ELF-1 (cell line): ENCODE measurements around the gene C1orf52.

Source experiments
- DNase-seq: peaks from one replicate; pipeline ENCODE4 v3.0.0-alpha.2; 2016; ENCODE audit warnings: low read depth, low spot score

C1orf52 gene

DNA sequence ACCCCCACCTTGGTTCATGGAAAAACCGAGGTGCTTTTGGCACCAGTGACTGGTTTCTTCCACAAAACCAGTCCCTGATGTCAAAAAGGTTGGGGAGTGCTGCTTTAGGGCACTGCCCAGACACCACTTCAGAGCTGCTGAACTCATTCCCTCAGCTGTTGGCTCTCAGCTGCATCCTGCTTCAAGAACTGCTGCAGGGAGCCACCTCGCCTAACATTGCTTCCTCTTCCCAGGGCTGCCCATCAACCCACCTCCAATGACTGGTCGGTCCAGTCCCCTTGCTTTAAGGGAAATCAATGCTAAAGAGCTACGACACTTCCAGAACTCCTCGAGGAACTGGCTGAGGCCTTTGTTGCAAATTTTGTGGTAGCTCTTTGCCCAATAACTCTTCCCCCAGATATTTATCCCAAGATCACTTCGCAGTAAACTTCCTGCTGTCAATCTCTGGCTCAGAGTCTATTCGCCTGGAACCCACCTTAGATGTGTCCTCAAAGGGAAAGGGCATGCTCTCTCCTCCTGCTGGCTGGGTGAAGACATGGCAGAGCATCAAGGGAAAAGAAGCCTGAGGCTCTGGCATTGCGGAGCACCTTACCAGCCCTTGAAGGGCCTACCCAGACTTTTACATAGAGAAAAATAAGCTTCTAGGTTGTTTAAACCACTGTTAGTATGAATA lies 29.0 kb downstream of the C1orf52 start:
- peak; percentile 67 for DNase-seq

DNA sequence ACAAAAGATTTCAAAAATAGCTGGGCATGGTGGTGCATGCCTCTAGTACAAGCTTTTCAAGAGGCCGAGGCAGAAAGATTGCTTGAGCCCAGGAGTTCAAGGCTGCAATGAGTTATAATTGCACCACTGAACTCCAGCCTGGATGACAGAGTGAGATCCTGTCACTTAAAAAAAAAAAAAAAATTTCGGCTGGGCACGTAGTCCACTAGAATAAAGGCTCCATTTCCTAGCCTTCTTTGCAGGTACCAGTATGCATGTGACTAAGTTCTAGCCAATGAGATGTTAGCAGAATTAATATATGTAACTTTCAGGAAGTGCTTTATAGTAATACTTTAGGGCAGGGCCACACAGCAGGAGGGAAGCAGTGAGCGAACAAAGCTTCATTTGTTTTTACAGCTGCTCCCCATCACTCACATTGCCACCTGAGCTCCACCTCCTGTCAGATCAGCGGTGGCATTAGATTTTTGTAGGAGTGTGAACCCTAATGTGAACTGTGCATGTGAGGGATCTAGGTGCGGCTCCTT lies 29.8 kb downstream of the C1orf52 start:
- DNase-seq, result no peak

DNA sequence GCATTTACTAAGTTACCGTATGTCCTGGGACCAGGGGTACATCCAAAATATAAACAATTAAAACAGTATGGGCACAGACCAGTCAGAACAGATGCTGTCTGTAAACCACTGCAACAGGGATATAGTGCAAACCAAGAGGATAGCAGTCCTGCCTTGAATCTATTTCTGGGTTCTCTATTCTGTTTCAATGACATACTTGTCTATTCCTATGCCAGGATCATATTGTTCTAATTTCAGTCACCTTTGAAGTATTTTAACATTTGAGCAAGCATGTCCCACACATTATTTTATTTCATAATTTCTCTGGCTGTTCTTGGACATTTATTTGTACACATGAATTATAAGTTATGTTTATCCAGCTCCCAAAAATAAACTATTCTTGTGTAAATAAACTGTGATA lies 30.5 kb downstream of the C1orf52 start:
- no peak for DNase-seq

DNA sequence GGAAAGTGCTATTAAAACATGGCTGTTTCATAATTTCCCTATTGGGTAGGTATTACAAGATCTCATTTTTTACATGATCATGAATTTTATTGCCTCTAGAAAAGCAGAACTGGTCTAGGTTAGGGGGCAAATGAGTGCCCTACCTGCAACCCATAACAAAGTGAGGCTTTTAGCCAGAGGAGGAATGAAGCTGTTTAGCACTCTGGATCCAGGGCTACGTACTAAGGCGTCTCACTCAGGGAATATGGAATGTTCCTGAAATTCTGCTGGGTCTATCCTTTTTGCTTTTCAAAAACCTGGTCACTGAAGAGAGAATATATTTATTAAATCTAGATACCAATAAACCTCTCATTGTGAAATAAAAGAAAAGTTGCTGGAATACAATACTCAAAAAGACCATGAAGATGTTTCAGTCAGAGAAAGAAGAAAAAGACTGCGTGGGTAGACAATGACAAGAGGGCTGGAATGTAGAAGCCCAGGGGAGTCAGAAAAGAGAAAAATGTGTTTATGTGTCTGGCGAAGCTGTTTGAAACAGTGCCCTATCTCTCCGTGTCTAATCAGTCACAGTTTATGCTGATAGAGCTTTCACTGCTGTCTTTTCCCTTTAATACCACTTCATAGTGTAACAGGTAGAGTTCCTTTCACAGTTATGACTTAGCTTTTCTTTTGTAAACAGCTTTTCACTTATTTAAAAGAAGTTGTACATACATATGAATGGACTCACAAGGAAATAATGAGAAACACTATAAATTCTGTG lies 33.7 kb downstream of the C1orf52 start:
- peak; percentile 67 for DNase-seq

DNA sequence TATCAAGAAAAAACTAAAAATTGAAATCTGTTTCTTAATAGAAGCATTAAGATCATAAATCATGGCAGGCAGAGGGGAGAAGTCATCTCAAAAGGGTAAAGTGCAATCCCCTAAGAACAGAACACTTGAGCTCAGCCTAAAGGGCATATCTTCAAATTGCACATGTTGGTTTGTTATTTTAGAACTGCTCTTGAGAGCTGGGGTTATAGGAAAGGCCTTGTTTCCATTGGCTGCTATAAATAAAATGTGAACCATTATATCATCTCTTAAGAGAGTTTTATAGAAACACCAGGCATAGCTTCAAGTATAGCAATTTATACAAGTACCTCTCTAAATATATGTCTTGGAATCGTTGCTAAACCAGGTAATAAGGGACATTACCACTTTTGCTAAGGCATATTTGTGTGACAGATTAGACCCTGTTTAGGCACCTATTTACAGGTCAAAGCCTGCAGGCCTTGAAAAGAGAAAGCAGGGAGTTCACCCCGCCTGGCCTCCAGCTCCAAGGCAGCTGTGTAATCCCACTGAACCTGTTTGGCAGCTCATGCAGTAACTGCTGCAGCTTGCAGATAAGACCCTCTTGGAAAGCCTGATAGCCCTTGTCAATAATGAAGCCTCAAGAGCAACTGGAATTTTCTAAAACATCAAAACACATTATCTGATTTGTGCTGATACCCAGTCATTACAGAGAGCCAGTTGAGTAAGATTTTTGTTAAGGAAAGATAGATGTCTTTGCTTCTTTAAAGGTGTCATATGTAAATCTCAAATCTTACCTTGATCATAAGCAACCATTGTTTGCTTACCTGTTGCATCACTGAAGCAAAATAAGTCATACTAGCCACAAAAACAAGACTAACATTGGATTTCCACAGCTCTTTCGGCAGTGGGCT lies 34.5 kb downstream of the C1orf52 start:
- DNase-seq, result peak; percentile 92

DNA sequence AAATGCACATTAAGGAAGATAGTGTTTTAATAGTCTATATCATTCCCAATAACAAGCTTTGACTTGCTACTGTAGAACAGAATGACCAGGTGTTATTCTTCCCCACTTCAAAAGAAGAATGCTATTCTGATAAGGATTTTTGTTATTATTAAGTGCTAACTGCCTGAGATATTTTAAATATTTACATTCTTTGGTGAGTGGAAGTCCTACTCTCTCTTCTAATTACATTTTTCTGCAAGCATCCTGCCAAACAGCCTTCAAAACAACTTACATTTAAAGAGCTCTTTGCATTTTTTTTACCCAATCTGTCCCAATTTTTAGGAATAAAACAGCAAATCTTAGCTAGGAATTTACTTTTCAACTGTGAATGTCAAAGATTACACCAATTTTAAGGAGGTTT lies 35.2 kb downstream of the C1orf52 start:
- DNase-seq, result no peak

DNA sequence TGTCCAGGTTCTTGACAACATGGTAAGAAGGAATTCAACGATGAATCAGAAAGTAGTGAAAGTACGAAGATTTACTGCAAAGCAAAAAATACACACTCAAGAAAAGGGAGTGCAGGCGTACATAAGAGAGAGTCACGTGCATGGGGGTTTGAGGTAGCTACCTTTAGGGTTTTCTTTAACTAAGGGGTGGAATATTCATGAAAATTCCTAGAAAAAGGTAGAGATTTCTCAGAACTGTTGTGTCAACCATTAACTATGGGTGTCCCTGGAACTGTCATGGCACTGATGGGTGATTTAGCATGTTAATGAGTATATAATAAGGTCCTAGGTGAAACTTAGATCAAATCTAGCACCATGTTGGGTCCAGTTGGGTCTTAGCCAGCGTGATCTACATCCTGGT lies 36.1 kb downstream of the C1orf52 start:
- no peak for DNase-seq

DNA sequence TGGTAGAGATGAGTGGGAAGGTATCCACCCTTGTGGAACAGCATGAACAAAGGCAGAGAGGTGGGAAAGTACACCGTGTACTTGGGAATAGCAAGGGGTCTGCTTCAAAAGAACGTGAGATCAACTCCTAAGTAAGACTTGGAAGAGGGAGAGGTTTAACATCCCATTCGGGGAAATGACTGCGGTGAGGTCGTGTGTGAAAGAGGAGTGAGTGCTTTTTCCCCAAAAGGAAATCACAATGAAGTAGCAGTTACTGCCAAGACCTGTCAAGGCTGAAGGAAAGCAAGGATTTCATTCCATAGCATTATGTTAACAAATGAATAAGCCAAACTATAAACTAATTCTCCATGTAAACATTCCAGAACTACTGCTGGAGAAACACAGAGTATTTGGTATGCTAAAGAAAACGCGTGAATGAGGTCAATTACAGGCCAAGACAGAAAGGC lies 38.7 kb downstream of the C1orf52 start:
- DNase-seq, result no peak

DNA sequence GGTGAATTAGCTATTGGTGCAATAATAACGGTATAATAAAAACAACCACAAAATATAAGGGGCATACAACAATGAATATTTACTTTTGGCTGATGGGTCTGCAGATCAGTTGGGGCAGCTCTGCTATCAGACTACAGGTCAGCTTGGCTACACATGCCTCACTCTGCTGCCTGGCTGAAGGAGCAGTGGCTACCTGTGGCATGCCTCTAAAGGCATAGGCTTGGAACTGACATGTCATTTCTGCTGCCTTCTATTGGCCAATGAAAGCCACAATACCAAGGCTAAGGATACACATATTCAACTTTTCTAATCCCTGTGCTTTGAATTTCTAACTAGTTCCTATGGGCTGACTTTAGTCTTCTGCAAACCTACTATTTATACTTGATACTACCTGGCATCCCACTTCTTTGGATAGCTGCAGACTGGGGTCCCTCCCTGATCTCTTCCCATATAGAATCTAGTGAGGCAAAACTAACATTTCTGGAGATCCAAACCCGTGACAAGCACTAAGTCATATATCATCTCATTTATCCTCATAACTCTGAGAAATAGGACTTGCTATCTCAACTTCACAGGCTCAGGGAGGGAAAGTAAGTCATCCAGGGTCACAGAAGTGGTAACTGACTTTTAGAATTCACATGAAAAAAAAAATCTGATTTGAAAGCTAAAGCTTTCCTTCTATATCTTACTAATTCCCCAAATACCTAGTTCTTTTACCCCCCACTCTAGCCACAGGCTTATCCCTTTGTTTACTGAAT lies 39.4 kb downstream of the C1orf52 start:
- DNase-seq, result no peak

DNA sequence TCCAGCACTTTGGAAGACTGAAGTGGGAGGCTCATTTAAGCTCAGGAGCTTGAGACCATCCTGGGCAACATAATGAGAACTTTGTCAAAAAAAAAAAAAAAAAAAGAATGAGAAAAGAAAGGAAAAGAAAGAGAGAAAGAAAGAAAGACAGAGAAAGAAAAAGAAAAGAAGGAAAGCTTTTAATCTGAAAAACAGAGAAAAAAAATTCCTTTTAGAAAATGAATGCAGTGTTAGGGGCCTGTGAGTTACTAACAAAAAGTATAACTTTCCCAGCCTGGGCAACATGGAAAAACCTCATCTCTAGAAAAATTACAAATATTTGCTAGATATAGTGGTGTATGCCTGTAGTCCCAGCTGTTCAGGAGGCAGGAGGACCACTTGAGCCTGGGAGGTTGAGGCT lies 42.8 kb downstream of the C1orf52 start:
- DNase-seq, result no peak

DNA sequence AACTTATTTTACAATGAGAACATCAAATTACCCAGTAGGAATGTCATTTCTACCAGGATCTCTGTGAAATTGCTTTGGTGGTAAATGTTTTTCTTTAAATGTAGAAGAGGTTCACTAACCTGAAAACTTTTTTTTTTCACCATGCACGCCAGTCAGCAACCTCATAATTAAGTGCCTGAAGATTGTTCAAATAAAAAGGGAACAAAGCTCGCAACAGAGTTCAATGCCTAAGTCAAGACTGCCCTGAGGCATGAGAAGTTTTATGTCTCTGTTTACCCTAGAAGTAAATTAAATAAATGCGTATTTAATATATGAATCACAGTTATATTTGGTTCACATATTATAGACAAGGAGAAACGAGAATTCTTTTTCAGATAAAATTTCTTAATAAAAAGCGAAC lies 44.8 kb downstream of the C1orf52 start:
- DNase-seq, result no peak

DNA sequence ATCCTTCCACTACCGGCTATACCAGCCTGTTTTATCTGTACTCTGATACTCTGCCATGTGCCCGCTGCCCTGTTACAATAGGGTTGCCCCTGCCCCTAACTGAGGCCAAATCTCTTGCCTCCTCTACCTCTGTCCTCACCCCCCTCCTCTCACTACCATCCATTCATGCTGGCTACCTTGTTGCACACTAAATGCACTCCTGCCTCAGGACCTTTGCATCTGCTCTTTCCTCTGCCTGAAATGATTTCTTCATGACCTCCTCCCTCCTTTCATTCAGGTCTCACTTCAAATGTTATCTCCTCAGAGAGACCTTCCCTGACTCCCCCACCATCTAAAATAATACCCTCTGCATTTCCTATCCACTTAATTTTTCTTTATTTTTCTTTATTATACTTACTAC lies 51.0 kb downstream of the C1orf52 start:
- no peak for DNase-seq

DNA sequence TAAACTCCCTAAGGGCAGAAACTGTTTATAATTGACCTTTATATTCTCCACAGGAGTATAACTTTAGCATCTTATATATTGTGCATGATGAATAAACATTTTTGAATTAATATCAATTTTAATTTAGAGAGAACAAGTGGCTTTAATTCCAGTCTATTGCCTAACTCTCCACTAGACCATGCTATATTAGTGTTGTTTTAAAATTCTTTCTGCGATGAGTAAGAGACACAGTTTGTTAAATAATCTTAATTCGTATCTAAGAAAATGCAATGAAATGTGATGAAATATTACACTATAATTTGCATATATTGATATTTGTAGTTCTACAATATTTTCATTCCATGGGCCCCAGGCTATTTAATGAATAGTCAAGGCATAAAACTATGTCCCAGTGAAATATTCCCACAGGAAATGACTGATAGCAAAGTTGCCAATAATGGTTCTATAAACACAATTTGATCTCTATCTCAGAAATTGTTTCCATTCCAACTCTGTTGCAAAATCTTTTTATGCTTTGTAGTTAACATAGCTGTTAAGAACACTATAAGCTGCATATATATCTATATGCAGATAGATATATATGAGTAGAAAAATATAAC lies 55.8 kb downstream of the C1orf52 start:
- DNase-seq, result no peak

DNA sequence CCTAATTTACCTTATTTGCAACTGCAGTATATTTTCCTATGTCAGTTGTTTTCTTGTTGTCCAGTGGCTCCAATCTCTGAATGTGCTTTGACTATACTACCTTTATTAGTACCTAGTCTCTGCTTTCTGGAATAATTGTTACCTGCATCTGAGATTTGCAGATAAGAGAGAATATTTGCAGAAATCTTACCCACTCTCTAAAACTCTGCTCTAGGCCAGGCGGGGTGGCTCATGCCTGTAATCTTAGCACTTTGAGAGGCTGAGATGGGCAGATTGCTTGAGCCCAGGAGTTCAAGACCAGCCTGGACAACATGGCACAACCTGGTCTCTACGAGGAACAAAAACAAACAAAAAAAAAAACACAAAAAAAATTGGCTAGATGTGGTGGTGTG lies 56.6 kb downstream of the C1orf52 start:
- DNase-seq, result no peak

DNA sequence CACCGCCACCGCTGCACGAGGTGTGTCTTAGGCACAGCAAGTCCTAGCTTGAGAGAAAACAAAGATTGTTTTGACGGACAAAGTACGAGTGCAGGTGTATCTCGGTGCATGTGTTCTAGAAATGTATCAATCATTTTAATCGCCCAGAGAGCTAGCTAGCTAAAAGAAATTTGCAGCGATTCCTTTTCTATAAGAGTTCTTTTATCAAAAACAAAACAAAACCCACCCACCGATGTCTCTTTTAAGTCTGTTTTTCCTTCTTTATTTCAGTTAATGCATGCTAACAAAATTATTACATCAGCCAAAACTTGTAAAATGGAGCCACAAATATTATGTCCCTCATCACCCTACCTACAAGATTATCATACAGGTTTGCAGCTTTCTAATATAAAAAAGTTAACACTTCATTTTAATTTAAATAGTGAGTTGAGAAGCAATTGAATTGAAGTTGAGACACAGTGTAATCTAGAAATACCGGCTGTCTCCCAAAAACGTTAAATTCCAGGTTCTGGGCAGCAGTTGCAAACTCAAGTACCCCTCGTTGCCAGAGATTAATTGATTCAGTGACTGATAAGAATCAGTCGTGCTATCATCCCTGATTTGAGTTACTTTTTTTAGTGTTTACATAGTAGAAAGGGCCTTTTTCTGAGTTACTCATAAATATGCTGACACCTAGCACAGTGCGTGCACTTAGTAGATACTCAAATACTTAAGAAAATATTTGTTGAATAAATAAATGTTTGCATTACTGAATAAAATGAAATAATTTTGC lies 57.2 kb downstream of the C1orf52 start:
- no peak for DNase-seq

DNA sequence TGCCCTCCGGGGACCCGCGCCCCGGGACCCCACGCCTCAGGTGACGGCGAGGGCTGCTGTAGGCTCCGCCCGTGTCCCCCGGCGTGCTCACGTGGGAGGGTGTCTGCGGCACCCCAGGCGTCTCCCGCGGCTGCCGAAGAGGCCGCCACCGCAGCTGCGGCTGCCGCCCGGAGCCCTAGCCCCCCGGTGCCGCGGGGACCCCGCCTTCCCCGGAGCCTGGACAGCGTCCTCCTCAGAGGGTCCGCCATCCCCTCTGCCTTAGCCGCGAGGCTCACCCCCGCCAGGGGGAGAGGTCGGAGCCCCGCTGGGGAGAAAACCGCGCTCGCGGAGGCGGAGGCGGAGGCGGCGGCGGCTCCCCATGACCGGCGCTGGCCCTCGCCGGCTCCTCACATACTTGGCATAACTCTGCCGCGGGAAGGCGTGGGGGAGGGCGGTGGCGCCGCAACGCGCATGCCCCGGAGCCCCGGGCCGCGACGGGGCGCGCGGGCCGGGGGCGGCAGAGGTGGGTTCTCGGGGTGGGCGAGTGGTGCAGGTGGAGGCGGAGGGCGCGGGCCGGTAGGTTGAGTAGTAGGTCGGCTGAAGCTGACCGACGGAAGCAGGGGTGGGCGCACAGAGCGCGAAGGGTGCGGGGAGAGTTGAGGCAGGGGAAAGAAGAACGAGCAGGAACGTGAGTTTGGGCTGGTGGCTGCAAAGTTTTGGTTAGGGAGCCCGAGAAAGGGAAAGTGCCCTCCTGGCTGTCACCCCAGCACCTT lies 57.9 kb downstream of the C1orf52 start:
- DNase-seq, result peak; percentile 91

DNA sequence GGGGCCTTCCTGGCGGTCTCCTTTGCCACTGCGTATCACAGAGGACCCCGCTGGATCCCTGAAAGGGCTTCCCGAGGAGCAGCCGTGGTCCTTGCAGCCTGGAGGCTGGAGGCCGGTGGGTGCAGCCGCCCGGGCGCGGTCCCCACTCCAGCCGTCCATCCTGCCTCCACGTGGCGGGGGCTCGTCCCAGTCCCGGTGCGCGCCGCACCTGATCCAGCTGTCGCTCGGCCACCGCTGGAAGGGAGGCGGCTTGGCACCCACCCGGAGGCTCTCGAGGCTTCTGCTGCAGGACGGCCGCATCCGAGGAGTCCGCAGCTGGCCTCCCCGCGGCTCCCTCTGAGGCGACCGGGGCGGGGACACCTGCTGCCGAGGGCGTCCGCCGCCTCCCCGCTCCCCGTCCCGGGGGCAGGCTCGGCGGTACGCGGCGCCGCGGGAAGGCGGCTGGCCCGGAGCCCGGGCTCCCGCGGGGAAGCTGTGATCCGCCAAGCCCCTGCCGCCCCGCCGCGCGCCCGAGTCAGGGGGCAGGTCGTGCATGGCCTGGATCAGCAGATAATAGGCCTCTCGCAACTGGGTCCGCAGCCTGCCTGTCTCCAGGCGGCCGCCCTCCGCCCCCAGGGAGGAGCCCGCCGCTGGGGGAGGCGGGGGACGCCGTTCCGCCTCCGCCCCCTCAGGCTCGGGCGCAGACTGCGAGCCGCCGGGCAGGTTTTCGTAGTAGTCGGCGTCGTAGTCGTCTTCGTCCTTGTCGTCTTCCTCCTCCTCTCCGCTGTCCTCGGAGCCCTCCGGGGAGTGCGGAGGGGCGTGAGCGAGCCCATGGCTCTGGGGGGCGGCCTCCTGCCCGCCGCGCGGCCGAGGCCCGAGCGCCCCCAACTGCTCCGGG lies 58.8 kb downstream of the C1orf52 start, which contains the start of gene SYDE2:
TSS of gene SYDE2 (minus strand) at position 554 of the 877 bp plus-strand sequence. CDS start at position 534, 20 bp downstream.
- peak; percentile 91 for DNase-seq
